Osteoblast (primary cell): Measurements from ENCODE around the gene OGDHL. TPM values are rescaled to one million over a fixed set of nuclear protein-coding genes. Genes with fewer than 3 reads are reported as not detected.

ENCODE experiments used
- DNase-seq: peaks from one replicate; pipeline ENCODE4 v3.0.0; 2011; ENCODE audit warnings: low spot score, mixed read lengths; ENCODE audit not compliant: insufficient read length; ENCODE audit errors: missing footprints
- H2AFZ ChIP-seq: 2 replicates; pipeline ENCODE4 v1.6.0; 2011; ENCODE audit warnings: mild to moderate bottlenecking, low read length
- H3K27ac ChIP-seq: 2 replicates; pipeline ENCODE4 v1.5.1; 2011; ENCODE audit warnings: mild to moderate bottlenecking, low read depth, low read length, moderate library complexity
- H3K27me3 ChIP-seq: 2 replicates; pipeline ENCODE4 v1.6.0; 2012; ENCODE audit warnings: mild to moderate bottlenecking, control low read depth, inconsistent platforms, low read length, moderate library complexity; ENCODE audit not compliant: insufficient read depth
- H3K36me3 ChIP-seq: 2 replicates; pipeline ENCODE4 v1.5.1; 2011; ENCODE audit warnings: mild to moderate bottlenecking, low read length, control low read depth, moderate library complexity; ENCODE audit not compliant: insufficient read depth
- H3K4me1 ChIP-seq: 2 replicates; pipeline ENCODE4 v1.5.1; 2011; ENCODE audit warnings: mild to moderate bottlenecking, low read length, control low read depth, moderate library complexity; ENCODE audit not compliant: insufficient read depth
- H3K4me2 ChIP-seq: 2 replicates; pipeline ENCODE4 v1.6.0; 2011; ENCODE audit warnings: mild to moderate bottlenecking, low read length; ENCODE audit not compliant: insufficient read depth
- H3K4me3 ChIP-seq: fragments of 200-600 bp; sonication (generic); 3 replicates; pipeline ENCODE4 v1.5.1; 2012; ENCODE audit warnings: mild to moderate bottlenecking, low read length, inconsistent platforms; ENCODE audit not compliant: insufficient read depth
- H3K79me2 ChIP-seq: 2 replicates; pipeline ENCODE4 v1.6.0; 2012; ENCODE audit warnings: mild to moderate bottlenecking, low read length, control low read depth, inconsistent platforms; ENCODE audit not compliant: insufficient read depth
- H3K9me3 ChIP-seq: 2 replicates; pipeline ENCODE4 v1.5.1; 2011; ENCODE audit warnings: low read depth, low read length, control low read depth
- H4K20me1 ChIP-seq: 2 replicates; pipeline ENCODE4 v1.6.0; 2012; ENCODE audit warnings: mild to moderate bottlenecking, low read length, control low read depth; ENCODE audit not compliant: insufficient read depth
- CTCF ChIP-seq: IDR thresholded peaks from 2 replicates; pipeline ENCODE4 v1.5.1; 2011; ENCODE audit warnings: mild to moderate bottlenecking, low read depth, low read length, moderate library complexity; ENCODE audit errors: extremely low read depth
- total RNA-seq: library from RNA; depleted of rRNA; stranded (reverse); fragments of >200 nt; gene quantifications from 2 replicates; pipeline ENCODE4 v1.2.3, GENCODE V29; 2012

OGDHL gene
- total RNA-seq, 1 donor: 0.36 TPM

- Histone ChIP-seq H3K4me1 (no peaks in the 10 kb centered on the region), H3K4me3 (no peak overlapping the region), H3K79me2 (no peaks in the 10 kb centered on the region), H3K27me3 (peaks cover 3% of the 10 kb centered on the region), H3K36me3 (no peaks in the 10 kb centered on the region), H3K27ac (no peak overlapping the region), H4K20me1 (no peaks in the 10 kb centered on the region), H3K9me3 (no peaks in the 10 kb centered on the region), H2AFZ (no peak overlapping the region), H3K4me2 (no peak overlapping the region)
- no peak for TF ChIP-seq CTCF
- no peak for DNase-seq
These were observed 12.3 kb downstream of the OGDHL start for GRCh38 chr10:49749556-49750491.

- DNase-seq: no peak
- Histone ChIP-seq H3K4me3 (no peak overlapping the region), H3K9me3 (no peaks in the 10 kb centered on the region), H3K27me3 (peaks cover 3% of the 10 kb centered on the region), H3K27ac (no peak overlapping the region), H3K4me1 (no peaks in the 10 kb centered on the region), H3K79me2 (no peaks in the 10 kb centered on the region), H3K4me2 (no peak overlapping the region), H2AFZ (no peak overlapping the region), H3K36me3 (no peaks in the 10 kb centered on the region), H4K20me1 (no peaks in the 10 kb centered on the region)
- no peak for TF ChIP-seq CTCF
These were observed 13.0 kb downstream of the OGDHL start for GRCh38 chr10:49749144-49749543.

- no peak for DNase-seq
- Histone ChIP-seq H3K36me3 (no peaks in the 10 kb centered on the region), H3K4me2 (no peak overlapping the region), H3K27ac (no peak overlapping the region), H3K4me1 (no peaks in the 10 kb centered on the region), H4K20me1 (no peaks in the 10 kb centered on the region), H3K27me3 (no peaks in the 10 kb centered on the region), H2AFZ (no peak overlapping the region), H3K4me3 (no peak overlapping the region), H3K79me2 (no peaks in the 10 kb centered on the region), H3K9me3 (no peaks in the 10 kb centered on the region)
- TF ChIP-seq CTCF: no peak
These were observed 14.1 kb downstream of the OGDHL start for GRCh38 chr10:49748006-49748405.

GRCh38 chr10:49747303-49747646 lies 14.8 kb downstream of the OGDHL start:
- Histone ChIP-seq H3K36me3 (no peaks in the 10 kb centered on the region), H4K20me1 (no peaks in the 10 kb centered on the region), H3K79me2 (no peaks in the 10 kb centered on the region), H3K9me3 (no peaks in the 10 kb centered on the region), H3K4me1 (no peaks in the 10 kb centered on the region), H3K27ac (no peak overlapping the region), H2AFZ (no peak overlapping the region), H3K4me3 (no peak overlapping the region), H3K27me3 (no peaks in the 10 kb centered on the region), H3K4me2 (no peak overlapping the region)
- peak; percentile 62 for DNase-seq
- TF ChIP-seq CTCF: no peak
